ENCODE data around the gene P2RY8. TPM values are rescaled to one million over a fixed set of nuclear protein-coding genes. Genes with fewer than 3 reads are reported as not detected.

P2RY8 gene
- total and polyA plus RNA-seq, 10 of the 15 experiments (the other 5 are each of a cell fraction or from before 2014, with no cell fraction given) = 2.0 to 64.4 (median 36.5) TPM

- no peak for TF ChIP-seq PRDM15 (CRISPR knock-in tag; IDR thresholded peaks at IDR 0.05)
- TF ChIP-seq, protein P1, sequence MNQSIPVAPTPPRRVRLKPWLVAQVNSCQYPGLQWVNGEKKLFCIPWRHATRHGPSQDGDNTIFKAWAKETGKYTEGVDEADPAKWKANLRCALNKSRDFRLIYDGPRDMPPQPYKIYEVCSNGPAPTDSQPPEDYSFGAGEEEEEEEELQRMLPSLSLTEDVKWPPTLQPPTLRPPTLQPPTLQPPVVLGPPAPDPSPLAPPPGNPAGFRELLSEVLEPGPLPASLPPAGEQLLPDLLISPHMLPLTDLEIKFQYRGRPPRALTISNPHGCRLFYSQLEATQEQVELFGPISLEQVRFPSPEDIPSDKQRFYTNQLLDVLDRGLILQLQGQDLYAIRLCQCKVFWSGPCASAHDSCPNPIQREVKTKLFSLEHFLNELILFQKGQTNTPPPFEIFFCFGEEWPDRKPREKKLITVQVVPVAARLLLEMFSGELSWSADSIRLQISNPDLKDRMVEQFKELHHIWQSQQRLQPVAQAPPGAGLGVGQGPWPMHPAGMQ (IDR thresholded peaks at IDR 0.05; ENCODE audit: borderline replicate concordance) = no peak
- no peak for TF ChIP-seq POLR2AphosphoS2 (IDR thresholded peaks at IDR 0.05; ENCODE audit: low read depth, low read length)
- peak; percentile 63 to 67; a peak in 3 of 4 replicates for TF ChIP-seq IKZF2 (IDR thresholded peaks at IDR 0.05)
- peak; percentile 83 for TF ChIP-seq GATAD2B (conservative IDR thresholded peaks at IDR 0.05; ENCODE audit: low read depth)
- TF ChIP-seq MYB (IDR thresholded peaks at IDR 0.05; ENCODE audit: borderline replicate concordance, low read depth, low read length) = no peak
- peak; percentile 96 for TF ChIP-seq MEF2B (IDR thresholded peaks at IDR 0.05; ENCODE audit: partially characterized antibody, poor library complexity, severe bottlenecking)
- TF ChIP-seq, protein P2, sequence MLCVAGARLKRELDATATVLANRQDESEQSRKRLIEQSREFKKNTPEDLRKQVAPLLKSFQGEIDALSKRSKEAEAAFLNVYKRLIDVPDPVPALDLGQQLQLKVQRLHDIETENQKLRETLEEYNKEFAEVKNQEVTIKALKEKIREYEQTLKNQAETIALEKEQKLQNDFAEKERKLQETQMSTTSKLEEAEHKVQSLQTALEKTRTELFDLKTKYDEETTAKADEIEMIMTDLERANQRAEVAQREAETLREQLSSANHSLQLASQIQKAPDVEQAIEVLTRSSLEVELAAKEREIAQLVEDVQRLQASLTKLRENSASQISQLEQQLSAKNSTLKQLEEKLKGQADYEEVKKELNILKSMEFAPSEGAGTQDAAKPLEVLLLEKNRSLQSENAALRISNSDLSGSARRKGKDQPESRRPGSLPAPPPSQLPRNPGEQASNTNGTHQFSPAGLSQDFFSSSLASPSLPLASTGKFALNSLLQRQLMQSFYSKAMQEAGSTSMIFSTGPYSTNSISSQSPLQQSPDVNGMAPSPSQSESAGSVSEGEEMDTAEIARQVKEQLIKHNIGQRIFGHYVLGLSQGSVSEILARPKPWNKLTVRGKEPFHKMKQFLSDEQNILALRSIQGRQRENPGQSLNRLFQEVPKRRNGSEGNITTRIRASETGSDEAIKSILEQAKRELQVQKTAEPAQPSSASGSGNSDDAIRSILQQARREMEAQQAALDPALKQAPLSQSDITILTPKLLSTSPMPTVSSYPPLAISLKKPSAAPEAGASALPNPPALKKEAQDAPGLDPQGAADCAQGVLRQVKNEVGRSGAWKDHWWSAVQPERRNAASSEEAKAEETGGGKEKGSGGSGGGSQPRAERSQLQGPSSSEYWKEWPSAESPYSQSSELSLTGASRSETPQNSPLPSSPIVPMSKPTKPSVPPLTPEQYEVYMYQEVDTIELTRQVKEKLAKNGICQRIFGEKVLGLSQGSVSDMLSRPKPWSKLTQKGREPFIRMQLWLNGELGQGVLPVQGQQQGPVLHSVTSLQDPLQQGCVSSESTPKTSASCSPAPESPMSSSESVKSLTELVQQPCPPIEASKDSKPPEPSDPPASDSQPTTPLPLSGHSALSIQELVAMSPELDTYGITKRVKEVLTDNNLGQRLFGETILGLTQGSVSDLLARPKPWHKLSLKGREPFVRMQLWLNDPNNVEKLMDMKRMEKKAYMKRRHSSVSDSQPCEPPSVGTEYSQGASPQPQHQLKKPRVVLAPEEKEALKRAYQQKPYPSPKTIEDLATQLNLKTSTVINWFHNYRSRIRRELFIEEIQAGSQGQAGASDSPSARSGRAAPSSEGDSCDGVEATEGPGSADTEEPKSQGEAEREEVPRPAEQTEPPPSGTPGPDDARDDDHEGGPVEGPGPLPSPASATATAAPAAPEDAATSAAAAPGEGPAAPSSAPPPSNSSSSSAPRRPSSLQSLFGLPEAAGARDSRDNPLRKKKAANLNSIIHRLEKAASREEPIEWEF (IDR thresholded peaks at IDR 0.05; ENCODE audit: insufficient replicate concordance, low read depth, low read length) = no peak
- TF ChIP-seq SMARCA5 (IDR thresholded peaks at IDR 0.05) = 0 out of 2 replicates have a peak, but pooled peaks have one; percentile 34
- TF ChIP-seq, protein P3, sequence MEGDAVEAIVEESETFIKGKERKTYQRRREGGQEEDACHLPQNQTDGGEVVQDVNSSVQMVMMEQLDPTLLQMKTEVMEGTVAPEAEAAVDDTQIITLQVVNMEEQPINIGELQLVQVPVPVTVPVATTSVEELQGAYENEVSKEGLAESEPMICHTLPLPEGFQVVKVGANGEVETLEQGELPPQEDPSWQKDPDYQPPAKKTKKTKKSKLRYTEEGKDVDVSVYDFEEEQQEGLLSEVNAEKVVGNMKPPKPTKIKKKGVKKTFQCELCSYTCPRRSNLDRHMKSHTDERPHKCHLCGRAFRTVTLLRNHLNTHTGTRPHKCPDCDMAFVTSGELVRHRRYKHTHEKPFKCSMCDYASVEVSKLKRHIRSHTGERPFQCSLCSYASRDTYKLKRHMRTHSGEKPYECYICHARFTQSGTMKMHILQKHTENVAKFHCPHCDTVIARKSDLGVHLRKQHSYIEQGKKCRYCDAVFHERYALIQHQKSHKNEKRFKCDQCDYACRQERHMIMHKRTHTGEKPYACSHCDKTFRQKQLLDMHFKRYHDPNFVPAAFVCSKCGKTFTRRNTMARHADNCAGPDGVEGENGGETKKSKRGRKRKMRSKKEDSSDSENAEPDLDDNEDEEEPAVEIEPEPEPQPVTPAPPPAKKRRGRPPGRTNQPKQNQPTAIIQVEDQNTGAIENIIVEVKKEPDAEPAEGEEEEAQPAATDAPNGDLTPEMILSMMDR (IDR thresholded peaks at IDR 0.05 in 2 of 3, conservative IDR thresholded peaks at IDR 0.05 in 1 of 3; ENCODE audit: control insufficient read depth in 2 of 3, extremely low read depth in 1 of 3, insufficient read depth in 1 of 3, low read depth in 3 of 3, low read length in 3 of 3) = no peak
- TF ChIP-seq NFYA (IDR thresholded peaks at IDR 0.05; ENCODE audit: borderline replicate concordance, low read depth, low read length) = no peak
- TF ChIP-seq, protein P4, sequence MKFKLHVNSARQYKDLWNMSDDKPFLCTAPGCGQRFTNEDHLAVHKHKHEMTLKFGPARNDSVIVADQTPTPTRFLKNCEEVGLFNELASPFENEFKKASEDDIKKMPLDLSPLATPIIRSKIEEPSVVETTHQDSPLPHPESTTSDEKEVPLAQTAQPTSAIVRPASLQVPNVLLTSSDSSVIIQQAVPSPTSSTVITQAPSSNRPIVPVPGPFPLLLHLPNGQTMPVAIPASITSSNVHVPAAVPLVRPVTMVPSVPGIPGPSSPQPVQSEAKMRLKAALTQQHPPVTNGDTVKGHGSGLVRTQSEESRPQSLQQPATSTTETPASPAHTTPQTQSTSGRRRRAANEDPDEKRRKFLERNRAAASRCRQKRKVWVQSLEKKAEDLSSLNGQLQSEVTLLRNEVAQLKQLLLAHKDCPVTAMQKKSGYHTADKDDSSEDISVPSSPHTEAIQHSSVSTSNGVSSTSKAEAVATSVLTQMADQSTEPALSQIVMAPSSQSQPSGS (IDR thresholded peaks at IDR 0.05; ENCODE audit: low read length) = no peak
- no peak for TF ChIP-seq BRCA1 (IDR thresholded peaks at IDR 0.05; ENCODE audit: low read depth, low read length)
- TF ChIP-seq MTA2 (IDR thresholded peaks at IDR 0.05; ENCODE audit: low read depth) = peak; percentile 74
These were observed 34.7 kb downstream of the P2RY8 start (continued) for GRCh38 chrX:1502241-1502640.
